ENCODE measurements around the gene PROP1.

Gene PROP1

GRCh38 chr5:177967221-177967887, 28.7 kb downstream of the PROP1 start:
- no peak for TF ChIP-seq ZNF274 (IDR thresholded peaks at IDR 0.05; ENCODE audit: low read depth, low read length)
- no peak for TF ChIP-seq SUZ12 (IDR thresholded peaks at IDR 0.05; ENCODE audit: extremely low read depth, insufficient read depth, insufficient read length)
- H3K4me3 ChIP-seq (ENCODE audit: insufficient read length, low read depth), result no peak overlapping the region
- no peaks in the 10 kb centered on the region for H3K4me1 ChIP-seq (ENCODE audit: insufficient read depth, insufficient read length)
- no peaks in the 10 kb centered on the region for H3K9me3 ChIP-seq (ENCODE audit: insufficient read depth, low read length)
- no peaks in the 10 kb centered on the region for H3K27me3 ChIP-seq (ENCODE audit: insufficient read depth, insufficient read length)
- H3K36me3 ChIP-seq (ENCODE audit: insufficient read depth, insufficient read length, low read length), result no peaks in the 10 kb centered on the region
- no peak for DNase-seq (ENCODE audit: low read depth, low spot score)
- H3K9ac ChIP-seq (ENCODE audit: insufficient read length, low read depth), result no peak overlapping the region

- no peak for DNase-seq (ENCODE audit: low read depth, low spot score)
- Histone ChIP-seq H3K27me3 (ENCODE audit: insufficient read depth, insufficient read length) (no peaks in the 10 kb centered on the region), H3K4me1 (ENCODE audit: insufficient read depth, insufficient read length) (no peaks in the 10 kb centered on the region), H3K4me3 (ENCODE audit: insufficient read length, low read depth) (no peak overlapping the region), H3K9ac (ENCODE audit: insufficient read length, low read depth) (no peak overlapping the region), H3K36me3 (ENCODE audit: insufficient read depth, insufficient read length, low read length) (no peaks in the 10 kb centered on the region), H3K9me3 (ENCODE audit: insufficient read depth, low read length) (no peaks in the 10 kb centered on the region)
- no peak for TF ChIP-seq ZNF274 (IDR thresholded peaks at IDR 0.05; ENCODE audit: low read depth, low read length)
- no peak for TF ChIP-seq YY1 (IDR thresholded peaks at IDR 0.05; ENCODE audit: insufficient read depth, insufficient read length)
- no peak for TF ChIP-seq SUZ12 (IDR thresholded peaks at IDR 0.05; ENCODE audit: extremely low read depth, insufficient read depth, insufficient read length)
Measured at GRCh38 chr5:177966839-177967166, 29.2 kb downstream of the PROP1 start.

DNA sequence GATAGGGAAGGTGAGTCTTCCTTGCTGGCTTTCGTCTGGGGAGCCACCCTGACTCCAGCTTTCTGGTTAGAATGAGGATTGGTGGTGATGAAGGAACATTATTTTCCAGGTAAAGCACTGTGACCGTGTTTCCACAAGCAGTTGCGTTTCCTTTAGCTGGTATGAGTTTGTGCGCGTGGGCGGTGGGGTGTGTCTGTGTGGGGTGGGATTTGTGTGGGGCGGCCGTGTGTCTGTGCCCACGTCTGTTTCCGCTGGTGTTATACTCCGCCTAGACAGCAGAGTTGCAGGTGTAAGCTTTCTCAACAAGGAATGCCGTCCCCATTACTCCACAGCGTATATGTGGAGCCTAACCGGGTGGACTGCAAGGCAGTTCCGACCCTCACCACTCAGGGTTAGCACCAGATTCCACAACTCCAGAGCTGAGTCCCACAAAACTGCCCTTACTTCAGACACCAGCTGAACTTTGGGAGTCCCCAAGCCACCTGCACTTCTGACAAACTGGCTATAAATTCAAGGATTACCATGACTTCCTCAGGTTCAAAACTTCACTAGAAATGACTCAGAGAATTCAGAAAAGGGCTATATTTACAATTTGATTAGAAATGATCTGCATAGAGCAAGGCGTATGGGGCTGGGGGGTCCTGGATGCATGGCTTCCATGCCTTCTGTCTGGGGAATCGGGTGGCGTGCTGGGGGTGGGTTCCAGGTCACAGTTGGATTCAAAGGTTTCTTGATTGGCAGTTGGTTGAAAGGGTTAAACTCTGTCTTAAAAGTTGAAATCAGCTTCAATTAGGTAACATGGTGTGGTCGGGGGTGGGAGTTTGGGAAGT, 29.8 kb downstream of the PROP1 start:
- no peaks in the 10 kb centered on the region for H3K9me3 ChIP-seq (ENCODE audit: insufficient read depth, low read length)
- TF ChIP-seq YY1 (IDR thresholded peaks at IDR 0.05; ENCODE audit: insufficient read depth, insufficient read length) (no peak), SUZ12 (IDR thresholded peaks at IDR 0.05; ENCODE audit: extremely low read depth, insufficient read depth, insufficient read length) (no peak), ZNF274 (IDR thresholded peaks at IDR 0.05; ENCODE audit: low read depth, low read length) (no peak)
- no peaks in the 10 kb centered on the region for H3K4me1 ChIP-seq (ENCODE audit: insufficient read depth, insufficient read length)
- H3K36me3 ChIP-seq (ENCODE audit: insufficient read depth, insufficient read length, low read length), result no peaks in the 10 kb centered on the region
- no peak for DNase-seq (ENCODE audit: low read depth, low spot score)
- no peak overlapping the region for H3K4me3 ChIP-seq (ENCODE audit: insufficient read length, low read depth)
- no peak overlapping the region for H3K9ac ChIP-seq (ENCODE audit: insufficient read length, low read depth)
- H3K27me3 ChIP-seq (ENCODE audit: insufficient read depth, insufficient read length), result no peaks in the 10 kb centered on the region

GRCh38 chr5:177964471-177964870, 31.6 kb downstream of the PROP1 start:
- Histone ChIP-seq H3K36me3 (ENCODE audit: insufficient read depth, insufficient read length, low read length) (peaks cover 3% of the 10 kb centered on the region), H3K4me1 (ENCODE audit: insufficient read depth, insufficient read length) (no peaks in the 10 kb centered on the region), H3K4me3 (ENCODE audit: insufficient read length, low read depth) (no peak overlapping the region), H3K9ac (ENCODE audit: insufficient read length, low read depth) (no peak overlapping the region), H3K27me3 (ENCODE audit: insufficient read depth, insufficient read length) (no peaks in the 10 kb centered on the region), H3K9me3 (ENCODE audit: insufficient read depth, low read length) (no peaks in the 10 kb centered on the region)
- DNase-seq (ENCODE audit: low read depth, low spot score), result no peak
- TF ChIP-seq SUZ12 (IDR thresholded peaks at IDR 0.05; ENCODE audit: extremely low read depth, insufficient read depth, insufficient read length) (no peak), YY1 (IDR thresholded peaks at IDR 0.05; ENCODE audit: insufficient read depth, insufficient read length) (no peak), ZNF274 (IDR thresholded peaks at IDR 0.05; ENCODE audit: low read depth, low read length) (no peak)

- DNase-seq (ENCODE audit: low read depth, low spot score), result no peak
- TF ChIP-seq YY1 (IDR thresholded peaks at IDR 0.05; ENCODE audit: insufficient read depth, insufficient read length), result no peak
- no peak for TF ChIP-seq ZNF274 (IDR thresholded peaks at IDR 0.05; ENCODE audit: low read depth, low read length)
- TF ChIP-seq SUZ12 (IDR thresholded peaks at IDR 0.05; ENCODE audit: extremely low read depth, insufficient read depth, insufficient read length), result no peak
- Histone ChIP-seq H3K4me3 (ENCODE audit: insufficient read length, low read depth) (no peak overlapping the region), H3K36me3 (ENCODE audit: insufficient read depth, insufficient read length, low read length) (peaks cover 3% of the 10 kb centered on the region), H3K9me3 (ENCODE audit: insufficient read depth, low read length) (no peaks in the 10 kb centered on the region), H3K9ac (ENCODE audit: insufficient read length, low read depth) (no peak overlapping the region), H3K4me1 (ENCODE audit: insufficient read depth, insufficient read length) (no peaks in the 10 kb centered on the region), H3K27me3 (ENCODE audit: insufficient read depth, insufficient read length) (no peaks in the 10 kb centered on the region)
Measured at GRCh38 chr5:177963966-177964365, 32.1 kb downstream of the PROP1 start.

DNA sequence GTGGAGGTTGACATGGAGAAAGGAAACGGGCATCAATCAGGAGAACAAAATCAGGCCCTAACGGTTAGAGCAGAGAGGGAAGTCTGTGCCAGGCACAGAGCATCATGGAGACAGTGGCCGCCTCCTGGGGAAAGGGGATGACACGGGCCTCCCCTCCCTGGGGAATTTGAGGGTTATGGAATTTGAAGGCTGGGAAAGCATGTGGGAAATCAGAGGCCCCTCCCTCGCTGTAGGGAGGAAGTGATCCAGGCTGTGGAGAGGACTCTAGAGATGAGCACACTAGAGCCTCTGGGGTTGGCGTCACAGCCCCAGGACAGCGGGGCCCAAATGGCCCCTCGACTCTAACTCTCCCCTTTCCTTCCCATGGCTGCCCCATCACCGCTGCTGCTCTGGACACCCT, 36.7 kb downstream of the PROP1 start:
- H3K4me3 ChIP-seq (ENCODE audit: insufficient read length, low read depth), result no peak overlapping the region
- DNase-seq (ENCODE audit: low read depth, low spot score), result no peak
- no peaks in the 10 kb centered on the region for H3K9me3 ChIP-seq (ENCODE audit: insufficient read depth, low read length)
- TF ChIP-seq ZNF274 (IDR thresholded peaks at IDR 0.05; ENCODE audit: low read depth, low read length) (no peak), YY1 (IDR thresholded peaks at IDR 0.05; ENCODE audit: insufficient read depth, insufficient read length) (no peak)
- no peaks in the 10 kb centered on the region for H3K27me3 ChIP-seq (ENCODE audit: insufficient read depth, insufficient read length)
- H3K36me3 ChIP-seq (ENCODE audit: insufficient read depth, insufficient read length, low read length), result peaks cover 3% of the 10 kb centered on the region
- no peak overlapping the region for H3K9ac ChIP-seq (ENCODE audit: insufficient read length, low read depth)
- peaks cover 4% of the 10 kb centered on the region for H3K4me1 ChIP-seq (ENCODE audit: insufficient read depth, insufficient read length)

DNA sequence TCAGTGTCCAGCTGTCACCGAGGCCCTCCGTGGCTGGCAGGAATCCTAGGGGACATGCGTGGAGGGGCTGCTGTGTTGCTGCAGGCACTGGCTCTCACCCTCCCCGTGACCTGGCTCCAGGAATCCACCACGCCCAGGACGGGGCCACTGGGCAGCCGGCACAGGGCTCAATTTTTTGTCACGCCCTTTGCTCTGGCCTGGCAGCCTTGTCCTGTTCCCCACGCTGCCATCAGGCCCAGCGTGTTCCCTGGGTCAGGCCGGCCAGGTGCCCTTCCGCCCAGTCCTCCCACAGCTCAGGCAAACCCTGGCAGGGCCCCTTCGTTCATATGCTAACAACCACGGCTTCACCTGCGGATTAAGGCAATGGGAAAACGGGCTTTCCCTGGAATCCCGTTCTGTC, 37.3 kb downstream of the PROP1 start:
- no peak for TF ChIP-seq YY1 (IDR thresholded peaks at IDR 0.05; ENCODE audit: insufficient read depth, insufficient read length)
- no peak for TF ChIP-seq ZNF274 (IDR thresholded peaks at IDR 0.05; ENCODE audit: low read depth, low read length)
- TF ChIP-seq SUZ12 (IDR thresholded peaks at IDR 0.05; ENCODE audit: extremely low read depth, insufficient read depth, insufficient read length), result no peak

More for the DNA sequence above, 37.3 kb downstream of the PROP1 start:
- H3K36me3 ChIP-seq (ENCODE audit: insufficient read depth, insufficient read length, low read length), result peaks cover 3% of the 10 kb centered on the region
- no peaks in the 10 kb centered on the region for H3K9me3 ChIP-seq (ENCODE audit: insufficient read depth, low read length)
- H3K4me1 ChIP-seq (ENCODE audit: insufficient read depth, insufficient read length), result peaks cover 4% of the 10 kb centered on the region
- no peak overlapping the region for H3K9ac ChIP-seq (ENCODE audit: insufficient read length, low read depth)
- H3K27me3 ChIP-seq (ENCODE audit: insufficient read depth, insufficient read length), result no peaks in the 10 kb centered on the region
- H3K4me3 ChIP-seq (ENCODE audit: insufficient read length, low read depth), result no peak overlapping the region
- no peak for DNase-seq (ENCODE audit: low read depth, low spot score)

All from NT2/D1 (cell line).